Gastrocnemius medialis (tissue), 4 donors: Measurements from ENCODE around the gene PIBF1. TPM values are rescaled to one million over a fixed set of nuclear protein-coding genes. Genes with fewer than 3 reads are reported as not detected.
"Not testable (repeated sequence)": the region's sequence is repeated elsewhere in the genome, so short reads cannot be mapped to it uniquely, and the experiment has no call there.

ENCODE experiments used
- ATAC-seq, 2 donors: fragments of 150-250 bp; one replicate each; pipeline ENCODE4 v1.9.1; 2016
- DNase-seq, 2 donors: peaks; one replicate each; pipeline ENCODE4 v3.0.0-alpha.2; 2019
- H3K27ac ChIP-seq, 4 donors: fragments of 200-600 bp; sonication (generic); 1 replicate in 1 of 4; 2 replicates in 3 of 4; pipeline ENCODE4 v1.5.1; 2016 to 2018; ENCODE audit warnings: mild to moderate bottlenecking in 2 of 4, moderate library complexity in 1 of 4
- H3K27me3 ChIP-seq, 3 donors: fragments of 200-600 bp; sonication (generic) in 2 of 3; 1 replicate in 1 of 3; 2 replicates in 2 of 3; pipeline versions ENCODE4 v1.5.1 to v1.6.0; 2016 to 2019; ENCODE audit warnings: mild to moderate bottlenecking in 1 of 3, moderate library complexity in 1 of 3
- H3K36me3 ChIP-seq, 2 donors: fragments of 200-600 bp; sonication (generic) in 1 of 2; one replicate each; pipeline ENCODE4 v1.5.1; 2017 to 2018
- H3K4me1 ChIP-seq, 2 donors: fragments of 200-600 bp; sonication (generic) in 1 of 2; one replicate each; pipeline ENCODE4 v1.5.1; 2016 to 2017; ENCODE audit warnings: mild to moderate bottlenecking in 2 of 2
- H3K4me3 ChIP-seq, 4 donors: fragments of 200-600 bp; sonication (generic) in 3 of 4; 1 replicate in 1 of 4; 2 replicates in 3 of 4; pipeline ENCODE4 v1.5.1; 2016 to 2019; ENCODE audit warnings: mild to moderate bottlenecking in 2 of 4
- H3K9me3 ChIP-seq, 3 donors: fragments of 200-600 bp; sonication (generic) in 2 of 3; 1 replicate in 1 of 3; 2 replicates in 2 of 3; pipeline ENCODE4 v1.5.1; 2016 to 2019
- CTCF ChIP-seq, 5 experiments: fragments of 450-650 bp in 3 of 5; fragments of 200-600 bp in 2 of 5; sonication (generic) in 2 of 5; IDR thresholded peaks in 4 of 5; conservative IDR thresholded peaks in 1 of 5; 1 replicate in 4 of 5; 2 replicates in 1 of 5; pipeline ENCODE4 v1.5.1; 2016 to 2019; ENCODE audit warnings: antibody characterized with exemption in 5 of 5, mild to moderate bottlenecking in 3 of 5, moderate library complexity in 3 of 5
- POLR2A ChIP-seq, 2 donors: fragments of 450-650 bp; IDR thresholded peaks; one replicate each; pipeline ENCODE4 v1.6.1; 2017; ENCODE audit warnings: antibody characterized with exemption in 2 of 2, mild to moderate bottlenecking in 2 of 2, moderate library complexity in 2 of 2
- in situ Hi-C, 4 donors: fragments of 200-750 bp; cut with MboI; loops; one replicate each; pipeline versions ENCODE4 v1.15.0 to v1.8.0; 2017; ENCODE audit warnings: low sequenced_read_pairs in 4 of 4
- intact Hi-C: fragments of 100-400 bp; cut with DNase I; formaldehyde crosslinking; loops from one replicate; pipeline ENCODE4 v1.15.1; 2023; ENCODE audit warnings: low total_unique reads
- total RNA-seq, 4 donors: library from RNA; depleted of rRNA; stranded (reverse); fragments of >200 nt; gene quantifications; one replicate each; pipeline versions ENCODE4 v1.1.0 to v1.2.3, GENCODE V29; 2016

PIBF1 gene
- total RNA-seq, 4 donors from 2014 or later = 5.3 to 10.0 (median 7.4) TPM

DNA sequence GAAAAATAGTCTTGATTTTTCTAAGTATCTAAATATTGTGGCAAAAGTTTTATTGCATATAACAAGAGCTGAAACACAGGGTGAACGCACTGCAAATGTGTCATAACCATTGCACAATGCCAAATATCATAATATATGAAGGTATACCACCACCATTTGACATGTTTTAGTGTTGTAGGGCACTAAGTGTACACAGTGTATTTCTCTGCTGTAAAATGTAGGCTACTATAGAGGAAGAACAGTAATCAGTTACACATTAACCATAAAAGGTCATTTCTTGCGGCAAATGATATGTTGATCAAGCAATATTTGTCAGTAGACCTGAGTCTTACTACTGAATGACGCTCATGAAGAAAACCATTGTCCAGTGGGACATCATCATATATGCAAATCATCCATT, 258.6 kb downstream of the PIBF1 start:
- Histone ChIP-seq H3K27me3 (no peaks in the 10 kb centered on the region), H3K36me3 (no peaks in the 10 kb centered on the region), H3K4me3 (no peak overlapping the region), H3K27ac (no peak overlapping the region), H3K9me3 (no peaks in the 10 kb centered on the region), H3K4me1 (no peaks in the 10 kb centered on the region)
- ATAC-seq (no peak), DNase-seq (no peak)
- TF ChIP-seq CTCF (IDR thresholded peaks at IDR 0.05 in 4 of 5, conservative IDR thresholded peaks at IDR 0.05 in 1 of 5) (no peak), POLR2A (IDR thresholded peaks at IDR 0.05) (no peak)
- intact Hi-C loops (no loop called here), in situ Hi-C loops (no loop called here)

DNA sequence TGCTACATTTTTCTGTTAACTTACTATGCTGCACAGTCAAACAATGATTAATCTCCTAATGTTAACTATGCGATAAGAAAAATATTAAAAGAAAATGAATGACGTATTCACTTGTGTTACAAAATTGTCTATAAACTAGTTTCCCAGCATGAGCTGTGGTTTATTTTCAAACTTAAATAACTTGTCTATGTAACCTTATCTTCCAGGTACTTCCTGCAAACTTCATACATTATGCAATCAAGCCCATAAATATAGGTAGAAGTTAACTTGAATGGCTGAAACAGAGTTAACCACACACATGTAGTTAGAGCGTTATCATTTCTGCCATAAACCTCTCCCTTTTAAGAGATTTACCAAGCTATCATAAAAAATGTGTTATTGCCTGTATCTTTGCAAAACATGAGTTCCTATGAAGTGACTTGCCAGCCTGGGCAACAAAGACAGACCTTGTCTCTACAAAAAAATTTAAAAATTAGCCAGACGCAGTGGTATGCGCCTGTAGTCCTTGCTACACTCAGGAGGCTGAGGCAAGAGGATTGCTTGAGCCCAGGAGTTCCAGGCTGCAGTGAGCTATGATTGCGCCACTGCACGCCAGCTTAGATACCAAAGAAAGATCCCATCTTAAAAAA, 259.1 kb downstream of the PIBF1 start:
- H3K4me3 ChIP-seq = no peak overlapping the region
- no peak overlapping the region for H3K27ac ChIP-seq
- no peaks in the 10 kb centered on the region for H3K36me3 ChIP-seq
- intact Hi-C loops = no loop called here
- no peaks in the 10 kb centered on the region for H3K27me3 ChIP-seq
- TF ChIP-seq POLR2A (IDR thresholded peaks at IDR 0.05) (no peak), CTCF (IDR thresholded peaks at IDR 0.05 in 4 of 5, conservative IDR thresholded peaks at IDR 0.05 in 1 of 5) (no peak)
- no peaks in the 10 kb centered on the region for H3K4me1 ChIP-seq
- DNase-seq = no peak
- ATAC-seq = no peak
- in situ Hi-C loops = no loop called here
- H3K9me3 ChIP-seq = no peaks in the 10 kb centered on the region

- Histone ChIP-seq H3K36me3 (no peaks in the 10 kb centered on the region), H3K9me3 (no peaks in the 10 kb centered on the region), H3K27me3 (no peaks in the 10 kb centered on the region), H3K27ac (no peak overlapping the region), H3K4me1 (no peaks in the 10 kb centered on the region), H3K4me3 (no peak overlapping the region)
- in situ Hi-C loops (no loop called here), intact Hi-C loops (no loop called here)
- DNase-seq = no peak
- no peak for TF ChIP-seq CTCF (IDR thresholded peaks at IDR 0.05 in 4 of 5, conservative IDR thresholded peaks at IDR 0.05 in 1 of 5)
- no peak for TF ChIP-seq POLR2A (IDR thresholded peaks at IDR 0.05)
- ATAC-seq = no peak
Measured at GRCh38 chr13:73045031-73045430, 263.1 kb downstream of the PIBF1 start.

- H3K9me3 ChIP-seq, ATAC-seq, H3K36me3 ChIP-seq, intact Hi-C loops, H3K4me1 ChIP-seq, H3K27ac ChIP-seq, H3K4me3 ChIP-seq, H3K27me3 ChIP-seq, in situ Hi-C loops, DNase-seq: not testable (repeated sequence)
Measured at GRCh38 chr13:73048615-73049014, 266.7 kb downstream of the PIBF1 start.

DNA sequence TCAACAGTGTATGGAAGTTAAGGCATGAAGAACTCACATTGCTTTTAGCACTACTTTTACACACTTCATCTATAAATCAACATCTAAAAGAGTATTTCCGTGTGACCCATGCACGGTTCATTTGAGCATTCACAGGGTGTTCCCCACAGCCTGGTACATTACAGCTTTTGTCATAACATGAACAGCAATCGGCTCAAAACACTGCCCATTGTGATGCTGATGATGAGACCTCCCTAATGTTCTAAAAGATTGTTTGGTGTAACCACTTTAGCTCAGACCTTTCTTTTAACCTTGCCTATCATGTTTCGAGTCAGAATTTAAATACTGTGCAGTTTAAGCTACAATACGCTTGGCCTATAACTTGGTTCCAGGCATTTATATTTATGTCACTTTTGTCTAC, 272.8 kb downstream of the PIBF1 start:
- TF ChIP-seq POLR2A (IDR thresholded peaks at IDR 0.05) (no peak), CTCF (IDR thresholded peaks at IDR 0.05 in 4 of 5, conservative IDR thresholded peaks at IDR 0.05 in 1 of 5) (no peak)
- in situ Hi-C loops (loop anchor here in 3 of 4 donors (25.0 kb wide), 2 partner anchors 242 to 658 kb away; no protein-coding TSS in a partner anchor), intact Hi-C loops (loop anchor here (5.0 to 10.0 kb wide), 3 partner anchors 132 to 1080 kb away; partner anchors contain the start of genes DIS3, KLF12 and PIBF1)
- Histone ChIP-seq H3K4me1 (peaks cover 5 to 8% of the 10 kb centered on the region in 2 donors), H3K36me3 (no peaks in the 10 kb centered on the region), H3K9me3 (no peaks in the 10 kb centered on the region), H3K27me3 (peaks cover 0 to 7% (median 0%) of the 10 kb centered on the region in 3 donors), H3K27ac (no peak overlapping the region), H3K4me3 (no peak overlapping the region)
- ATAC-seq (no peak), DNase-seq (no peak)
